KMS-11 (cell line): Measurements from ENCODE around the gene UCN.
A peak's percentile ranks its signal among the peaks of the same experiment; 100 is the strongest.

Source experiments
- H2AFZ ChIP-seq: fragments of 200-600 bp; sonication (generic); 2 replicates; pipeline ENCODE4 v1.6.1; 2016; ENCODE audit warnings: antibody characterized with exemption, mixed run types, low read depth
- H3K27ac ChIP-seq: fragments of 200-600 bp; sonication (generic); 2 replicates; pipeline ENCODE4 v1.6.1; 2016; ENCODE audit warnings: mild to moderate bottlenecking, mixed run types
- H3K27me3 ChIP-seq: fragments of 200-600 bp; sonication (generic); 2 replicates; pipeline ENCODE4 v1.6.1; 2017; ENCODE audit warnings: mild to moderate bottlenecking, low read depth, mixed run types, moderate library complexity; ENCODE audit not compliant: insufficient read depth
- H3K36me3 ChIP-seq: fragments of 200-600 bp; sonication (generic); 2 replicates; pipeline ENCODE4 v1.6.1; 2017; ENCODE audit warnings: mild to moderate bottlenecking, mixed run types; ENCODE audit not compliant: insufficient read depth
- H3K4me1 ChIP-seq: fragments of 200-600 bp; sonication (generic); 2 replicates; pipeline ENCODE4 v1.6.1; 2016; ENCODE audit warnings: mild to moderate bottlenecking, low read depth, mixed run types; ENCODE audit not compliant: poor library complexity, severe bottlenecking
- H3K4me2 ChIP-seq: fragments of 200-600 bp; sonication (generic); 2 replicates; pipeline ENCODE4 v1.7.0; 2016; ENCODE audit warnings: mild to moderate bottlenecking, mixed run types
- H3K4me3 ChIP-seq: fragments of 200-600 bp; sonication (generic); IDR thresholded peaks from 2 replicates; pipeline ENCODE4 v1.6.1; 2017; ENCODE audit warnings: low read depth, low read length, mixed read lengths; ENCODE audit not compliant: insufficient read depth
- H3K79me2 ChIP-seq: fragments of 200-600 bp; sonication (generic); 2 replicates; pipeline ENCODE4 v1.6.1; 2016; ENCODE audit warnings: low read depth, mixed run types; ENCODE audit not compliant: insufficient read depth
- H3K9ac ChIP-seq: fragments of 200-600 bp; sonication (generic); 2 replicates; pipeline ENCODE4 v1.6.1; 2016; ENCODE audit warnings: mild to moderate bottlenecking, mixed run types
- H4K20me1 ChIP-seq: fragments of 200-600 bp; sonication (generic); 2 replicates; pipeline ENCODE4 v1.6.1; 2016; ENCODE audit warnings: mild to moderate bottlenecking, mixed run types; ENCODE audit not compliant: insufficient read depth
- TF ChIP-seq, protein P1 (sequence below): fragments of 200-600 bp; sonication (generic); conservative IDR thresholded peaks from 2 replicates; pipeline ENCODE4 v1.6.1; 2017; ENCODE audit warnings: low read depth, mild to moderate bottlenecking, antibody characterized with exemption, low read length, moderate library complexity, mixed read lengths

UCN gene

DNA sequence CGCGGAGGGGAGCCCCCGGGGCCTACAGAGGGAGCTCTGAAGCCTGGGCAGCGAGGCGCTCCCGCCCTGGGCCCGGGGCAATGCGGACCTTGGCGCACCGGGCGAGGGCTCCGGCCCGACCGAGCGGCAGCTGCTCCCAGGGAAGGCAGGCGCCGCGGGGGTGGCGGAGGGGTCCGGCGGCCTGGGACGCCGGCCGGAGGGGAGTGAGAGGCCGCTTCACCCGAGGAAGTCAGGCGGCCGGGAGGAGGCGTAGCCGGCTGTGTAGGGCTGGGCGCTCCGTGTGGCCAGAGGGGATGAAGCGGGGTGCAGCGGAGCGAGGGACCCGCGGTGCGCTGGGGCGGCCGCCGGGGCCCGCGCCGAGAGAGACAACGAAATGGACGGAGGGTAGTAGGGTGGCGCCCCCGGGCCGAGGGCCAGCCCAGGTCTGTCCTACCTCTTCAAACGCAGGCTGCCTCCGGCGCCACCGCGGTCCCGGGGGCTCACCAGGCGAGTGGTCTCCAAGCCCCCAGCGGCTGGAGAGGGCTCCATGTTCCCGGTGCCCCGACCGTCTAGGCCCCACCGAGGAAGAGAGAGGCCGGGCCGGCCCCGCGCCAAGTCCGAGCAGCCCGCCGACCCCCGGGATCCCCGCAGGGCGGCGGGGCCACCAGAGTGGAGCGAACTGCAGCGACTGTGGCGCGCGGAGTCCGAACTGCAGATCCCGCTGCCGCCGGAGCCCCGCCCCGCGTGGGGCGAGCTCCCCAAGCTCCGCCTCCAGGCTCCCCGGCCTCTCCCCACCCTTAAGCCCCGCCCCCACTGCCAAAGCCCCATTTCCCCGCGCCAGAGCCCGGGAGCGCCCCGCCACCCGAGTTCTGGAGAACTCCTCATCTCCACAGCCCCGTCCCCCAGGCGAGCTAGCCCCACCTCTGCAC, 45.6 kb downstream of the UCN start, which contains the start of gene SLC30A3:
TSS of gene SLC30A3 (minus strand) at position 669 of the 908 bp plus-strand sequence. CDS start at position 528, 141 bp downstream.
- no peaks in the 10 kb centered on the region for H4K20me1 ChIP-seq
- peak within 1 kb of the TSS; percentile 84 for H3K4me2 ChIP-seq
- peak within 1 kb of the TSS; percentile 97 for H2AFZ ChIP-seq
- no peaks in the 10 kb centered on the region for H3K36me3 ChIP-seq
- H3K4me3 ChIP-seq = peak within 1 kb of the TSS; percentile 1
- H3K27me3 ChIP-seq = peaks cover 60% of the 10 kb centered on the region
- TF ChIP-seq, protein P1, sequence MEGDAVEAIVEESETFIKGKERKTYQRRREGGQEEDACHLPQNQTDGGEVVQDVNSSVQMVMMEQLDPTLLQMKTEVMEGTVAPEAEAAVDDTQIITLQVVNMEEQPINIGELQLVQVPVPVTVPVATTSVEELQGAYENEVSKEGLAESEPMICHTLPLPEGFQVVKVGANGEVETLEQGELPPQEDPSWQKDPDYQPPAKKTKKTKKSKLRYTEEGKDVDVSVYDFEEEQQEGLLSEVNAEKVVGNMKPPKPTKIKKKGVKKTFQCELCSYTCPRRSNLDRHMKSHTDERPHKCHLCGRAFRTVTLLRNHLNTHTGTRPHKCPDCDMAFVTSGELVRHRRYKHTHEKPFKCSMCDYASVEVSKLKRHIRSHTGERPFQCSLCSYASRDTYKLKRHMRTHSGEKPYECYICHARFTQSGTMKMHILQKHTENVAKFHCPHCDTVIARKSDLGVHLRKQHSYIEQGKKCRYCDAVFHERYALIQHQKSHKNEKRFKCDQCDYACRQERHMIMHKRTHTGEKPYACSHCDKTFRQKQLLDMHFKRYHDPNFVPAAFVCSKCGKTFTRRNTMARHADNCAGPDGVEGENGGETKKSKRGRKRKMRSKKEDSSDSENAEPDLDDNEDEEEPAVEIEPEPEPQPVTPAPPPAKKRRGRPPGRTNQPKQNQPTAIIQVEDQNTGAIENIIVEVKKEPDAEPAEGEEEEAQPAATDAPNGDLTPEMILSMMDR = no peak
- H3K27ac ChIP-seq = no peak within 1 kb of the TSS
- H3K4me1 ChIP-seq = peaks cover 13% of the 10 kb centered on the region
- no peak within 1 kb of the TSS for H3K9ac ChIP-seq
- no peaks in the 10 kb centered on the region for H3K79me2 ChIP-seq

DNA sequence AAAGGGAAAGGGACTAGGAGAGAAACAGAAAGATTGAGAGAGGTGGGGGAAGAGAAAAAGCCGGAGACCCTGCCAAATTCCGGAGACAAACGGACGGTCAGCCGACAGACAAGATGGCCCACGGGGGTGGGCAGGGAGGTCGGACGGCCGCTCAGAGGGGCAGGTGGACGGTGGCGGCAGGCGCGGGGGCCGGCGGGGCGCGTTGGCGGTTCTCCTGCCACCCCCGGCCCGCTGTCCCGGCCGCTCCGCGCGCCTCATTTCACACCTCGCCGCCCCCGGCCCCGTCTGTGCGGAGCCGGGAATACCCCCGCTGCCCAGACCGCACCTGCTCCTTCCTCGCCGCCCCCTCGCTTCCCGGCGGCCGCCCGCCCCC, 46.3 kb downstream of the UCN start:
- TF ChIP-seq, protein P1 = no peak
- Histone ChIP-seq H3K9ac (no peak overlapping the region), H3K4me2 (no peak overlapping the region)

DNA sequence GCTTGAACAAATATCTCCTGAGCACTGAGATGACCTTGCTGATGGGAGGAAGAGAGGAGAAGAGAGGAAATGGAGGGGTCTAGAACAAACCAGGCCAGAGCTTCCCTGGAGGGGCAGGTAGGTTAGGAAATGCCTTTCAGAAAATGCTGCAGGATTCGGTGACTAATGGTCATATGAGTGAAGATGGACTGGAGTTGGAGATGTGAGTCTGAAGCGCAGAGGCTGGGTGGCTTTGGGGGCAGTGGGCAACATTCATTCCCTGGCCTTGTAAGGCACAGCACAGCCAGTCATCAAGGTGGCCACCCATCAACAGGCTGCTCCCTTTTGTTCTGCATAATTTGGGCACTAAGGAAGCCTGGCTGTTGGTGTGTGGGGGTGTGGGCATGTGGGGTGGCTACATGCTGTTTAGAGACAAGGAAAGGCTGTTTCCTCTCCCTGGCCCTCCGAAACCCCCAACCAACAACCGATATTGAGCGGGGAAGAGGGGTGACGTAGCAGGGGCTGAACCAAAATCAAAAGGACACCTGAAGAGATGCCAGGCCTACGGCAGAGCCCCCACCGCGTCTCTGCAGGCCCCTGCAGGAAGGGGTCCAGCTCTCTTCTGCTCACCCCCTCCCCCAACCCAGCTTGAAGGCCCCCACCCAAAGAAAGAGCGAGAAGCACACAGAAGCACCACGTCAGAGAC, 46.9 kb downstream of the UCN start:
- Histone ChIP-seq H3K27me3 (peaks cover 68% of the 10 kb centered on the region), H3K36me3 (no peaks in the 10 kb centered on the region), H3K79me2 (no peaks in the 10 kb centered on the region), H3K27ac (no peak overlapping the region), H3K4me2 (no peak overlapping the region), H3K9ac (no peak overlapping the region), H3K4me1 (peaks cover 13% of the 10 kb centered on the region), H2AFZ (no peak overlapping the region), H3K4me3 (no peak overlapping the region), H4K20me1 (no peaks in the 10 kb centered on the region)
- TF ChIP-seq, protein P1 = no peak

More for the DNA sequence above, 46.3 kb downstream of the UCN start:
- Histone ChIP-seq H2AFZ (no peak overlapping the region), H3K4me1 (peaks cover 13% of the 10 kb centered on the region), H4K20me1 (no peaks in the 10 kb centered on the region), H3K79me2 (no peaks in the 10 kb centered on the region), H3K27ac (no peak overlapping the region), H3K36me3 (no peaks in the 10 kb centered on the region), H3K27me3 (peaks cover 63% of the 10 kb centered on the region), H3K4me3 (no peak overlapping the region)

DNA sequence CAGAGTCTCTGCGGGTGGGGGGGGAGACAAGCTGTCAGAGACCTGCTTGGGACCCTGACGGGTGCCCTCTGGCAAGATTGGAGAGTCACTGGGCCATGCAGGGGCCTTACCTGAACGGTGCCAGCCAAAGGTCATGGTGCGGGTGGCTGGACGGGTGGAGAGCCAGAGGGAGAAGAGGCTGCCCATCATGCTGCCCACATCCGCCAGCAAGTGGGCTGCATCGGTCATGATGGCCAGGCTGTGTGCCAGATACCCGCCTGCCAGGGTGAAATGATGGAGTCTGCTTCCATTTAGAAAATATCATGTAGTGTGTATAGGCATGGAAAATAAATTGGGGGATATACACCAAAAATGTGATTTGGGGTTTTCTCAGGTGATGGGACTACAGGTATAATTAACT, 50.2 kb downstream of the UCN start:
- Histone ChIP-seq H3K36me3 (no peaks in the 10 kb centered on the region), H4K20me1 (no peaks in the 10 kb centered on the region), H3K4me1 (peaks cover under 1% of the 10 kb centered on the region), H3K79me2 (no peaks in the 10 kb centered on the region), H2AFZ (no peak overlapping the region), H3K4me3 (no peak overlapping the region), H3K9ac (no peak overlapping the region), H3K4me2 (no peak overlapping the region), H3K27ac (no peak overlapping the region), H3K27me3 (peaks cover 53% of the 10 kb centered on the region)
- TF ChIP-seq, protein P1 = no peak
